ENCODE results near the gene CEP19. TPM values are rescaled to one million over a fixed set of nuclear protein-coding genes. Genes with fewer than 3 reads are reported as not detected.
A peak's percentile ranks its signal among the peaks of the same experiment; 100 is the strongest.

Gene CEP19
- polyA plus RNA-seq, 1 donor from 2014 or later, result 2.3 TPM

DNA sequence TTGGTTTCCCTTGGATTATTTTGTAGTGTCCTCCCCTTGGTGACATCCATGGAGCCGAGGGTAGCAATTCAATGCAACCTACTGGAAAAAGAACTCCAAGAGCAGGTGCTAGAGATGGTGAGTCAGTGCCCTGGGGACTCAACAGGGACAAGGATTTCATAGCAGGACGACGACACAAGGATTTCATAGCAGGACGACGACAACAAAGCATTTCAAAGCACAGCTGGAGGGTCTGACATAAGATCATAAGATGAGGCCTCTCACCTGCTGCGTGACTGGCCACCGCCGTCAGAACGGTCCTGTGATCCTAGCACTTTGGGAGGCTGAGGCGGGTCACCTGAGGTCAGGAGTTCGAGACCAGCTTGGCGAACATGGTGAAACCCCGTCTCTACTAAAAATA lies 50.0 kb downstream of the CEP19 start:
- Mint-ChIP-seq H3K9me3 (no peaks in the 10 kb centered on the region), H3K36me3 (peaks cover 6% of the 10 kb centered on the region), H3K4me1 (peaks cover 4 to 14% (median 11%) of the 10 kb centered on the region in 3 donors), H3K4me3 (no peak overlapping the region), H3K27ac (peak overlapping the region in 1 of 3 donors; percentile 38), H3K27me3 (no peaks in the 10 kb centered on the region)

DNA sequence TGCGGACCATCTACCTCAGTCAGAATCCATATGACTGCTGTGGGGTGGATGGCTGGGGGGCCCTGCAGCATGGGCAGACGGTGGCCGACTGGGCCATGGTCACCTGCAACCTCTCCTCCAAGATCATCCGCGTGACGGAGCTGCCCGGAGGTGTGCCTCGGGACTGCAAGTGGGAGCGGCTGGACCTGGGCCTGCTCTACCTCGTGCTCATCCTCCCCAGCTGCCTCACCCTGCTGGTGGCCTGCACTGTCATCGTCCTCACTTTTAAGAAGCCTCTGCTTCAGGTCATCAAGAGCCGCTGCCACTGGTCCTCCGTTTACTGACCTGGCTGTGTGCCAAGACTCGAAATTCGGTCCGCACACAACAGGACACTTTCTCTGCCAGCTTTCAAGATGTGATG lies 50.6 kb downstream of the CEP19 start:
- Mint-ChIP-seq H3K27me3 (no peaks in the 10 kb centered on the region), H3K36me3 (peaks cover 5% of the 10 kb centered on the region), H3K4me1 (peaks cover 4 to 11% (median 11%) of the 10 kb centered on the region in 3 donors), H3K4me3 (peak overlapping the region in 1 of 4 donors; percentile 47), H3K9me3 (no peaks in the 10 kb centered on the region), H3K27ac (no peak overlapping the region)

DNA sequence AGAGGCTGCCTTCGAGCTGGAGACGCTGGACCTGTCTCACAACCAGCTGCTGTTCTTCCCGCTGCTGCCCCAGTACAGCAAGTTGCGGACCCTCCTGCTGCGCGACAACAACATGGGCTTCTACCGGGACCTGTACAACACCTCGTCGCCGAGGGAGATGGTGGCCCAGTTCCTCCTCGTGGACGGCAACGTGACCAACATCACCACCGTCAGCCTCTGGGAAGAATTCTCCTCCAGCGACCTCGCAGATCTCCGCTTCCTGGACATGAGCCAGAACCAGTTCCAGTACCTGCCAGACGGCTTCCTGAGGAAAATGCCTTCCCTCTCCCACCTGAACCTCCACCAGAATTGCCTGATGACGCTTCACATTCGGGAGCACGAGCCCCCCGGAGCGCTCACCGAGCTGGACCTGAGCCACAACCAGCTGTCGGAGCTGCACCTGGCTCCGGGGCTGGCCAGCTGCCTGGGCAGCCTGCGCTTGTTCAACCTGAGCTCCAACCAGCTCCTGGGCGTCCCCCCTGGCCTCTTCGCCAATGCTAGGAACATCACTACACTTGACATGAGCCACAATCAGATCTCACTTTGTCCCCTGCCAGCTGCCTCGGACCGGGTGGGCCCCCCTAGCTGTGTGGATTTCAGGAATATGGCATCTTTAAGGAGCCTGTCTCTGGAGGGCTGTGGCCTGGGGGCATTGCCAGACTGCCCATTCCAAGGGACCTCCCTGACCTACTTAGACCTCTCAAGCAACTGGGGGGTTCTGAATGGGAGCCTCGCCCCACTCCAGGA lies 51.5 kb downstream of the CEP19 start:
- H3K4me1 Mint-ChIP-seq, result peaks cover 0 to 5% (median 4%) of the 10 kb centered on the region in 3 donors
- H3K36me3 Mint-ChIP-seq, result peaks cover 2% of the 10 kb centered on the region
- no peak overlapping the region for H3K4me3 Mint-ChIP-seq
- no peaks in the 10 kb centered on the region for H3K27me3 Mint-ChIP-seq
- no peaks in the 10 kb centered on the region for H3K9me3 Mint-ChIP-seq
- H3K27ac Mint-ChIP-seq, result no peak overlapping the region

DNA sequence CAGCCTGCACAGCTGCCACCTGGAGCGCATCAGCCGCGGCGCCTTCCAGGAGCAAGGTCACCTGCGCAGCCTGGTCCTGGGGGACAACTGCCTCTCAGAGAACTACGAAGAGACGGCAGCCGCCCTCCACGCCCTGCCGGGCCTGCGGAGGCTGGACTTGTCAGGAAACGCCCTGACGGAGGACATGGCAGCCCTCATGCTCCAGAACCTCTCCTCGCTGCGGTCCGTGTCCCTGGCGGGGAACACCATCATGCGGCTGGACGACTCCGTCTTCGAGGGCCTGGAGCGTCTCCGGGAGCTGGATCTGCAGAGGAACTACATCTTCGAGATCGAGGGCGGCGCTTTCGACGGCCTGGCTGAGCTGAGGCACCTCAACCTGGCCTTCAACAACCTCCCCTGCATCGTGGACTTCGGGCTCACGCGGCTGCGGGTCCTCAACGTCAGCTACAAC lies 52.1 kb downstream of the CEP19 start:
- H3K27me3 Mint-ChIP-seq, result no peaks in the 10 kb centered on the region
- no peak overlapping the region for H3K4me3 Mint-ChIP-seq
- peaks cover 2% of the 10 kb centered on the region for H3K36me3 Mint-ChIP-seq
- H3K27ac Mint-ChIP-seq, result peak overlapping the region in 2 of 3 donors; percentile 48 to 85
- peaks cover 0 to 5% (median 4%) of the 10 kb centered on the region in 3 donors for H3K4me1 Mint-ChIP-seq
- no peaks in the 10 kb centered on the region for H3K9me3 Mint-ChIP-seq

Other genes with a start within 250 kb of the CEP19 start
- 13.1 TPM for gene RNF168, start 208.5 kb downstream of the CEP19 start, polyA plus RNA-seq
- not detected for gene SMCO1, start 196.9 kb downstream of the CEP19 start, polyA plus RNA-seq
- 16.2 TPM for gene WDR53, start 143.7 kb downstream of the CEP19 start, polyA plus RNA-seq
- gene FBXO45, start 143.6 kb downstream of the CEP19 start, polyA plus RNA-seq, result 1.8 TPM
- gene NRROS, start 72.6 kb downstream of the CEP19 start, polyA plus RNA-seq, result 18.9 TPM
- 18.0 TPM for gene PIGX, start 127 bp upstream of the CEP19 start, polyA plus RNA-seq
- gene PAK2, start 27.6 kb upstream of the CEP19 start, polyA plus RNA-seq, result 35.0 TPM
- 11.7 TPM for gene SENP5, start 155.7 kb upstream of the CEP19 start, polyA plus RNA-seq
- gene NCBP2, start 230.3 kb upstream of the CEP19 start, polyA plus RNA-seq, result 74.1 TPM